Fibroblast of lung (primary cell): ENCODE data around the gene EGFL8. TPM values are rescaled to one million over a fixed set of nuclear protein-coding genes. Genes with fewer than 3 reads are reported as not detected.
A peak's percentile ranks its signal among the peaks of the same experiment; 100 is the strongest.

Source experiments
- DNase-seq, 2 donors: peaks; one replicate each; pipeline versions ENCODE4 v3.0.0 to v3.0.0-alpha.2; 2010; ENCODE audit warnings: low read depth in 2 of 2
- H2AFZ ChIP-seq: 2 replicates; pipeline ENCODE4 v1.5.1; 2012; ENCODE audit warnings: low read length, control low read depth, inconsistent platforms
- H3K27ac ChIP-seq: 2 replicates; pipeline ENCODE4 v1.5.1; 2011; ENCODE audit warnings: low read length, control low read depth; ENCODE audit not compliant: insufficient read depth
- H3K27me3 ChIP-seq: 2 replicates; pipeline ENCODE4 v1.5.1; 2011; ENCODE audit warnings: mild to moderate bottlenecking, low read length; ENCODE audit not compliant: control insufficient read depth, insufficient read depth
- H3K36me3 ChIP-seq: 2 replicates; pipeline ENCODE4 v1.5.1; 2011; ENCODE audit warnings: low read length; ENCODE audit not compliant: control insufficient read depth, insufficient read depth
- H3K4me1 ChIP-seq: 2 replicates; pipeline ENCODE4 v1.5.1; 2011; ENCODE audit warnings: low read length; ENCODE audit not compliant: control insufficient read depth, insufficient read depth; ENCODE audit errors: extremely low read depth
- H3K4me2 ChIP-seq: 2 replicates; pipeline ENCODE4 v1.5.1; 2011; ENCODE audit warnings: low read length, control low read depth; ENCODE audit not compliant: insufficient read depth; ENCODE audit errors: extremely low read depth
- H3K4me3 ChIP-seq, 4 experiments: fragments of 200-600 bp in 1 of 4; sonication (generic) in 1 of 4; replicated peaks in 1 of 4; 2 replicates each; pipeline ENCODE4 v1.5.1; 2011 to 2016; ENCODE audit warnings: low read length in 4 of 4, low read depth in 3 of 4, mild to moderate bottlenecking in 3 of 4, control low read depth in 2 of 4, inconsistent platforms in 1 of 4, mixed read lengths in 1 of 4; ENCODE audit not compliant: insufficient read depth in 1 of 4; ENCODE audit errors: control extremely low read depth in 1 of 4
- H3K79me2 ChIP-seq: 2 replicates; pipeline ENCODE4 v1.5.1; 2012; ENCODE audit warnings: mild to moderate bottlenecking, low read length, inconsistent platforms; ENCODE audit not compliant: control insufficient read depth, insufficient read depth
- H3K9ac ChIP-seq: 2 replicates; pipeline ENCODE4 v1.5.1; 2011; ENCODE audit warnings: mild to moderate bottlenecking, low read length, control low read depth; ENCODE audit not compliant: insufficient read depth
- H3K9me3 ChIP-seq: 2 replicates; pipeline ENCODE4 v1.5.1; 2012; ENCODE audit warnings: low read depth, low read length; ENCODE audit not compliant: control insufficient read depth, insufficient read depth
- H4K20me1 ChIP-seq: 2 replicates; pipeline ENCODE4 v1.5.1; 2011; ENCODE audit warnings: low read length; ENCODE audit not compliant: control insufficient read depth, insufficient read depth; ENCODE audit errors: extremely low read depth
- EZH2 ChIP-seq: IDR thresholded peaks from 2 replicates; pipeline ENCODE4 v1.5.1; 2012; ENCODE audit warnings: low read length, control low read depth, mild to moderate bottlenecking; ENCODE audit errors: missing control alignments
- polyA plus RNA-seq, 2 donors: library from polyadenylated mRNA; depleted of rRNA in 1 of 2; stranded (reverse) in 1 of 2; unstranded in 1 of 2; fragments of >200 nt; gene quantifications; 2 replicates each; pipeline ENCODE4 v1.2.1, GENCODE V29; 2011 to 2012; ENCODE audit warnings: missing spikeins in 1 of 2
- total RNA-seq: library from RNA; depleted of rRNA; stranded (reverse); fragments of >200 nt; gene quantifications from 2 replicates; pipeline ENCODE4 v1.2.1, GENCODE V29; 2014
- TF ChIP-seq, protein P1 (sequence below), 2 donors: IDR thresholded peaks in 1 of 2; conservative IDR thresholded peaks in 1 of 2; 1 replicate in 1 of 2; 2 replicates in 1 of 2; pipeline ENCODE4 v1.5.1; 2011 to 2012; ENCODE audit warnings: low read length in 2 of 2, control low read depth in 1 of 2, inconsistent platforms in 1 of 2, low read depth in 1 of 2, mild to moderate bottlenecking in 1 of 2

Gene EGFL8
- total and polyA plus RNA-seq, 2 donors (not counting 1 experiment from before 2014, with no cell fraction given) = 0.99 to 2.3 TPM

DNA sequence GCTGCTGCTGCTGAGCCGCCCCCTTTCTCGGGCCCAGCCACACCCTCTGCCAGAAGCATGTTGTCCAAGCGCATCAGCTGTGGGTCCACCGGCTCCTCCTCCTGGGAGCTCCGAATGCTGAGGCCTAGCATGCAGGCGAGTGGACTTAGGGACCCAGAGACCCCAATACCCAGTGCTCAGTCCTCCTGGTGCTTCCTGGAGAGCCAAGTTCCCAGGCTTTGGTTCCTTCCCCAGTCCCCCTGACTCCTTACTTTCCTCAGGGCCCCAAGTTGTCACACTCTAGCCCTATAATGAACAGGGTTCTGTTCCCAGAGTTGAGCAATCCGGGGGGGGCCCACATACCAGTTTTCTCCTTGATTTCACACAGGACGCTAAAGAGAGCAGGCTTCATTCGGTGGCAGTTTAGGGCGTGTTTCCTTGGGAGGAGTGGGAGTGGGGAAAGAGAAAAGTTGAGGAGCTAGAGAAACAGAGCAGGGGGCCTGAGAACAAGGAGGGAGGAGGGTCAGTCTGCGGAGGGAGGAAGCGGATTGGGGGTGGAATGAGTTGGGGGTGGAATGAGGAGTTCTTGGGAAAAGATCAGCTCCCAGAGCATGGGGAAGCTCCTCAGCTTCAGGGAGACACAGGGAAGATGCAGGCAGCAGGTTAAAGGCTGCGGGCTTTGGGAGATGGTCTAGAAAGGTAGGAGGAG lies 24.1 kb downstream of the EGFL8 start:
- H2AFZ ChIP-seq = no peak overlapping the region
- no peaks in the 10 kb centered on the region for H3K27me3 ChIP-seq
- H3K4me3 ChIP-seq = peak overlapping the region; percentile 34 to 83 (median 72)
- TF ChIP-seq, protein P1, sequence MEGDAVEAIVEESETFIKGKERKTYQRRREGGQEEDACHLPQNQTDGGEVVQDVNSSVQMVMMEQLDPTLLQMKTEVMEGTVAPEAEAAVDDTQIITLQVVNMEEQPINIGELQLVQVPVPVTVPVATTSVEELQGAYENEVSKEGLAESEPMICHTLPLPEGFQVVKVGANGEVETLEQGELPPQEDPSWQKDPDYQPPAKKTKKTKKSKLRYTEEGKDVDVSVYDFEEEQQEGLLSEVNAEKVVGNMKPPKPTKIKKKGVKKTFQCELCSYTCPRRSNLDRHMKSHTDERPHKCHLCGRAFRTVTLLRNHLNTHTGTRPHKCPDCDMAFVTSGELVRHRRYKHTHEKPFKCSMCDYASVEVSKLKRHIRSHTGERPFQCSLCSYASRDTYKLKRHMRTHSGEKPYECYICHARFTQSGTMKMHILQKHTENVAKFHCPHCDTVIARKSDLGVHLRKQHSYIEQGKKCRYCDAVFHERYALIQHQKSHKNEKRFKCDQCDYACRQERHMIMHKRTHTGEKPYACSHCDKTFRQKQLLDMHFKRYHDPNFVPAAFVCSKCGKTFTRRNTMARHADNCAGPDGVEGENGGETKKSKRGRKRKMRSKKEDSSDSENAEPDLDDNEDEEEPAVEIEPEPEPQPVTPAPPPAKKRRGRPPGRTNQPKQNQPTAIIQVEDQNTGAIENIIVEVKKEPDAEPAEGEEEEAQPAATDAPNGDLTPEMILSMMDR (conservative IDR thresholded peaks at IDR 0.05 in 1 of 2, IDR thresholded peaks at IDR 0.05 in 1 of 2; ENCODE audit: low read depth in 1 of 2, low read length in 2 of 2) = no peak
- H3K4me2 ChIP-seq = peak overlapping the region; percentile 93
- DNase-seq = peak; percentile 22 to 26
- peaks cover 11% of the 10 kb centered on the region for H3K4me1 ChIP-seq
- peaks cover 8% of the 10 kb centered on the region for H3K36me3 ChIP-seq
- H4K20me1 ChIP-seq = no peaks in the 10 kb centered on the region
- no peaks in the 10 kb centered on the region for H3K9me3 ChIP-seq
- peak overlapping the region; percentile 69 for H3K9ac ChIP-seq
- peaks cover 20% of the 10 kb centered on the region for H3K79me2 ChIP-seq
- peak overlapping the region; percentile 69 for H3K27ac ChIP-seq

GRCh38 chr6:32189069-32189741 lies 24.8 kb downstream of the EGFL8 start:
- H3K27ac ChIP-seq = peak overlapping the region; percentile 69
- no peaks in the 10 kb centered on the region for H4K20me1 ChIP-seq
- H3K4me3 ChIP-seq = peak overlapping the region; percentile 34 to 83 (median 72)
- no peak for DNase-seq
- TF ChIP-seq, protein P1 (conservative IDR thresholded peaks at IDR 0.05 in 1 of 2, IDR thresholded peaks at IDR 0.05 in 1 of 2; ENCODE audit: low read depth in 1 of 2, low read length in 2 of 2) = no peak
- no peaks in the 10 kb centered on the region for H3K27me3 ChIP-seq
- H3K9ac ChIP-seq = peak overlapping the region; percentile 69
- H3K4me2 ChIP-seq = peak overlapping the region; percentile 93
- peaks cover 11% of the 10 kb centered on the region for H3K4me1 ChIP-seq
- peaks cover 20% of the 10 kb centered on the region for H3K79me2 ChIP-seq
- H2AFZ ChIP-seq = no peak overlapping the region
- H3K9me3 ChIP-seq = no peaks in the 10 kb centered on the region
- H3K36me3 ChIP-seq = peaks cover 5% of the 10 kb centered on the region

DNA sequence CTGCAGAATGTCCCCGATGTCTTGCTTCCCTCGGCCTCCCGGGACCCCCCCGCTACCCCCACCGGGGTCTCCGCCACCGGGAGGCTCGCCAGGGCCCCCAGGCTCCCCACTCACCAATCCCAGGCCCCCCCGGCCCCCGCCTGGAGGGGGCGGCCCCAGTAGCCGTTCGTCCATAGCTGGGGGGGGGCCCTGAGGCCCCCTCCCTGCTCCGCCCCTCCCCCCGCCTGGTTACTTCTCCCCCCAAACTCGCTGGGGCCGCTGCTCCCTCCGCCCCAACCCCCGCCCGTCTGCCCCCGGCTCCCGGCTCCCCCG lies 25.3 kb downstream of the EGFL8 start:
- no peak for DNase-seq
- H2AFZ ChIP-seq = no peak overlapping the region
- no peak for TF ChIP-seq EZH2
- TF ChIP-seq, protein P1 (conservative IDR thresholded peaks at IDR 0.05 in 1 of 2, IDR thresholded peaks at IDR 0.05 in 1 of 2; ENCODE audit: low read depth in 1 of 2, low read length in 2 of 2) = no peak
- H3K27me3 ChIP-seq = no peaks in the 10 kb centered on the region
- peak overlapping the region; percentile 69 for H3K9ac ChIP-seq
- peaks cover 20% of the 10 kb centered on the region for H3K79me2 ChIP-seq
- peak overlapping the region; percentile 93 for H3K4me2 ChIP-seq
- no peaks in the 10 kb centered on the region for H3K9me3 ChIP-seq
- H3K4me1 ChIP-seq = peaks cover 11% of the 10 kb centered on the region
- no peaks in the 10 kb centered on the region for H4K20me1 ChIP-seq
- peaks cover 5% of the 10 kb centered on the region for H3K36me3 ChIP-seq
- peak overlapping the region; percentile 69 for H3K27ac ChIP-seq
- H3K4me3 ChIP-seq = peak overlapping the region; percentile 34 to 83 (median 72)
